CD14-positive monocyte (primary cell): ENCODE results near the gene CAMK4. TPM values are rescaled to one million over a fixed set of nuclear protein-coding genes. Genes with fewer than 3 reads are reported as not detected.

ENCODE experiments used
- DNase-seq, 3 donors: peaks; one replicate each; pipeline ENCODE4 v3.0.0-alpha.2; 2011 to 2022
- H2AFZ ChIP-seq: 2 replicates; pipeline ENCODE4 v1.6.0; 2012; ENCODE audit warnings: mild to moderate bottlenecking, low read depth, low read length, inconsistent platforms; ENCODE audit not compliant: insufficient read depth, poor library complexity, severe bottlenecking
- H3K27ac ChIP-seq, 2 donors: 1 replicate in 1 of 2; 2 replicates in 1 of 2; pipeline ENCODE4 v1.5.1; 2012 to 2013; ENCODE audit warnings: low read length in 2 of 2, control low read depth in 1 of 2, inconsistent platforms in 1 of 2, low read depth in 1 of 2, mild to moderate bottlenecking in 1 of 2
- H3K27me3 ChIP-seq, 2 donors: one replicate each; pipeline versions ENCODE4 v1.6.0 to v1.6.1; 2011 to 2013; ENCODE audit warnings: low read length in 2 of 2; ENCODE audit not compliant: control insufficient read depth in 2 of 2, insufficient read depth in 2 of 2
- H3K36me3 ChIP-seq, 2 donors: replicated peaks in 1 of 2; 1 replicate in 1 of 2; 2 replicates in 1 of 2; pipeline versions ENCODE4 v1.5.1 to v1.6.1; 2012 to 2013; ENCODE audit warnings: low read length in 2 of 2, control low read depth in 1 of 2, inconsistent platforms in 1 of 2, mild to moderate bottlenecking in 1 of 2; ENCODE audit not compliant: insufficient read depth in 2 of 2, control insufficient read depth in 1 of 2
- H3K4me1 ChIP-seq, 2 donors: 1 replicate in 1 of 2; 2 replicates in 1 of 2; pipeline versions ENCODE4 v1.5.1 to v1.6.1; 2012 to 2013; ENCODE audit warnings: low read length in 2 of 2, control low read depth in 1 of 2, inconsistent platforms in 1 of 2, mild to moderate bottlenecking in 1 of 2, moderate library complexity in 1 of 2; ENCODE audit not compliant: insufficient read depth in 2 of 2, control insufficient read depth in 1 of 2
- H3K4me2 ChIP-seq: replicated peaks from 2 replicates; pipeline ENCODE3; 2012; ENCODE audit warnings: low read length, moderate library complexity, mild to moderate bottlenecking; ENCODE audit not compliant: poor library complexity, severe bottlenecking; ENCODE audit errors: extremely low read depth
- H3K4me3 ChIP-seq, 3 experiments: fragments of 200-600 bp in 1 of 3; sonication (generic) in 1 of 3; replicated peaks in 1 of 3; 1 replicate in 2 of 3; 2 replicates in 1 of 3; pipeline ENCODE4 v1.5.1; 2011 to 2013; ENCODE audit warnings: low read length in 3 of 3, mild to moderate bottlenecking in 3 of 3, control low read depth in 2 of 3, low read depth in 2 of 3, inconsistent platforms in 1 of 3, moderate library complexity in 1 of 3
- H3K79me2 ChIP-seq: 2 replicates; pipeline ENCODE4 v1.6.0; 2012; ENCODE audit warnings: mild to moderate bottlenecking, control low read depth, inconsistent platforms, low read length, moderate library complexity; ENCODE audit not compliant: insufficient read depth
- H3K9ac ChIP-seq: 2 replicates; pipeline ENCODE4 v1.6.0; 2017; ENCODE audit warnings: low read length, mild to moderate bottlenecking; ENCODE audit not compliant: insufficient read depth, poor library complexity, severe bottlenecking
- H3K9me3 ChIP-seq, 2 donors: replicated peaks in 1 of 2; 1 replicate in 1 of 2; 2 replicates in 1 of 2; pipeline versions ENCODE4 v1.5.1 to v1.6.1; 2012 to 2013; ENCODE audit warnings: low read length in 2 of 2, control low read depth in 1 of 2; ENCODE audit not compliant: control insufficient read depth in 1 of 2, insufficient read depth in 1 of 2
- H4K20me1 ChIP-seq: 2 replicates; pipeline ENCODE4 v1.6.0; 2012; ENCODE audit warnings: mild to moderate bottlenecking, low read length, control low read depth, moderate library complexity; ENCODE audit not compliant: insufficient read depth
- H3K27ac Mint-ChIP-seq, 7 donors: one replicate each; pipeline ENCODE4 v1.8.0; 2020; ENCODE audit warnings: mild to moderate bottlenecking in 7 of 7, mixed read lengths in 7 of 7, moderate library complexity in 6 of 7, inconsistent platforms in 2 of 7
- H3K27me3 Mint-ChIP-seq, 3 donors: one replicate each; pipeline ENCODE4 v1.8.0; 2021 to 2022; ENCODE audit warnings: low read depth in 3 of 3, mild to moderate bottlenecking in 3 of 3, mixed read lengths in 3 of 3, moderate library complexity in 3 of 3, inconsistent platforms in 1 of 3
- H3K36me3 Mint-ChIP-seq, 2 donors: one replicate each; pipeline ENCODE4 v1.8.0; 2020; ENCODE audit warnings: mixed read lengths in 2 of 2, inconsistent platforms in 1 of 2, mild to moderate bottlenecking in 1 of 2
- H3K4me1 Mint-ChIP-seq: one replicate; pipeline ENCODE4 v1.8.0; 2020; ENCODE audit warnings: mild to moderate bottlenecking, mixed read lengths
- H3K4me3 Mint-ChIP-seq, 2 donors: one replicate each; pipeline ENCODE4 v1.8.0; 2020; ENCODE audit warnings: mild to moderate bottlenecking in 2 of 2, mixed read lengths in 2 of 2, moderate library complexity in 1 of 2
- H3K9me3 Mint-ChIP-seq, 7 donors: one replicate each; pipeline ENCODE4 v1.8.0; 2020 to 2022; ENCODE audit warnings: mixed read lengths in 7 of 7, mild to moderate bottlenecking in 6 of 7, moderate library complexity in 6 of 7, inconsistent platforms in 2 of 7
- CTCF ChIP-seq: fragments of 200-600 bp; IDR thresholded peaks from one replicate; pipeline ENCODE4 v1.8.0; 2022; ENCODE audit warnings: antibody characterized with exemption, mild to moderate bottlenecking
- WGBS: methylation state at CpG from one replicate; pipeline ENCODE4 v1.1.5; 2013; ENCODE audit warnings: missing lambda C conversion rate; ENCODE audit not compliant: insufficient coverage; 5-methylcytosine and 5-hydroxymethylcytosine counted together
- intact Hi-C, 2 donors: fragments of 100-400 bp; cut with micrococcal nuclease; formaldehyde crosslinking; loops; one replicate each; pipeline versions ENCODE4 v1.15.0 to v1.15.1; 2023
- polyA plus RNA-seq, 3 donors: library from polyadenylated mRNA; depleted of rRNA in 1 of 3; unstranded in 2 of 3; stranded (reverse) in 1 of 3; fragments of 300-500 nt in 2 of 3; fragments of >200 nt in 1 of 3; fragmentation: Illumina TruSeq in 2 of 3; gene quantifications; 1 replicate in 2 of 3; 2 replicates in 1 of 3; pipeline ENCODE4 v1.2.3, GENCODE V29; 2012 to 2021

Gene CAMK4
- polyA plus RNA-seq, 3 donors = 0.24 to 0.28 TPM; not detected in 1

- Histone ChIP-seq H2AFZ (no peak overlapping the region), H3K4me2 (no peak overlapping the region), H3K27ac (no peak overlapping the region), H3K4me1 (no peaks in the 10 kb centered on the region), H3K27me3 (no peaks in the 10 kb centered on the region), H3K36me3 (no peaks in the 10 kb centered on the region), H3K9me3 (no peaks in the 10 kb centered on the region), H3K79me2 (no peaks in the 10 kb centered on the region), H3K4me3 (no peak overlapping the region), H4K20me1 (no peaks in the 10 kb centered on the region), H3K9ac (no peak overlapping the region)
- no peaks in the 10 kb centered on the region for H3K9me3 Mint-ChIP-seq
- intact Hi-C loops = no loop called here
- no peaks in the 10 kb centered on the region for H3K36me3 Mint-ChIP-seq
- H3K27ac Mint-ChIP-seq = no peak overlapping the region
- no peak for DNase-seq
- TF ChIP-seq CTCF = no peak
- WGBS = no CpG with 5 or more reads among the region's 2 CpGs
- H3K4me3 Mint-ChIP-seq = no peak overlapping the region
- no peaks in the 10 kb centered on the region for H3K27me3 Mint-ChIP-seq
- no peaks in the 10 kb centered on the region for H3K4me1 Mint-ChIP-seq
Observed at GRCh38 chr5:111313017-111313724, 89.0 kb downstream of the CAMK4 start.

GRCh38 chr5:111320953-111321352 is 96.8 kb downstream of the CAMK4 start:
- no peak overlapping the region for H3K4me3 ChIP-seq
- no peak overlapping the region for H3K4me3 Mint-ChIP-seq
- no peaks in the 10 kb centered on the region for H3K79me2 ChIP-seq
- no peaks in the 10 kb centered on the region for H3K27me3 ChIP-seq
- H3K4me1 ChIP-seq = no peaks in the 10 kb centered on the region
- DNase-seq = no peak
- no peak overlapping the region for H3K27ac Mint-ChIP-seq
- no peak overlapping the region for H3K9ac ChIP-seq
- no peak overlapping the region for H3K27ac ChIP-seq
- H3K9me3 Mint-ChIP-seq = peaks cover 0 to 3% (median 2%) of the 10 kb centered on the region in 7 donors
- H3K4me1 Mint-ChIP-seq = no peaks in the 10 kb centered on the region
- H3K36me3 ChIP-seq = no peaks in the 10 kb centered on the region
- intact Hi-C loops = no loop called here
- H3K9me3 ChIP-seq = no peaks in the 10 kb centered on the region
- H2AFZ ChIP-seq = no peak overlapping the region
- peaks cover 0 to 1% (median 0%) of the 10 kb centered on the region in 3 donors for H3K27me3 Mint-ChIP-seq
- no peaks in the 10 kb centered on the region for H3K36me3 Mint-ChIP-seq
- H3K4me2 ChIP-seq = no peak overlapping the region
- WGBS = no CpG with 5 or more reads among the region's 1 CpG
- TF ChIP-seq CTCF = no peak
- H4K20me1 ChIP-seq = no peaks in the 10 kb centered on the region
